ENCODE results near the gene ARHGDIB. TPM values are rescaled to one million over a fixed set of nuclear protein-coding genes. Genes with fewer than 3 reads are reported as not detected.

Gene ARHGDIB
- polyA plus RNA-seq, 3 donors = 55.9 to 58.5 (median 55.9) TPM

DNA sequence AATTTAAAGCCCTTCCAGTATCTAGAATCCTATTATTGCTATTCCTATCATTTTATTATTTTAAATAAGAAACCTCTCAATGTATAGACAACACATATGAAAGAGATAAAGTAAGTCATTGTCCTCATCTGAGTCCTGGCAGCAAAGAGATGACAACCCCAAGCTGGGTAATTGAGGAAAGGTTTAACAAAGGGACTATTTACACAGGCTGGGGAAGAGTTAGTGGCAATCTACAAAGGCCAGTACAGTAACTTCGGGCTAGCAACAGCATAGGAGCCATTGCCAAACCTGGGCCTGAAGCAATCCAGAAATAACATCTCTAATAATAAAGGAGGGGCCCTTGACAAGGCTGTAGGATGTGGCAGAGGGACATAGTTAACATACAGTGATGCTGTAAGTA is 22.6 kb upstream of the ARHGDIB start:
- no peak for DNase-seq (ENCODE audit: low read depth in 3 of 3, low spot score in 2 of 3)

DNA sequence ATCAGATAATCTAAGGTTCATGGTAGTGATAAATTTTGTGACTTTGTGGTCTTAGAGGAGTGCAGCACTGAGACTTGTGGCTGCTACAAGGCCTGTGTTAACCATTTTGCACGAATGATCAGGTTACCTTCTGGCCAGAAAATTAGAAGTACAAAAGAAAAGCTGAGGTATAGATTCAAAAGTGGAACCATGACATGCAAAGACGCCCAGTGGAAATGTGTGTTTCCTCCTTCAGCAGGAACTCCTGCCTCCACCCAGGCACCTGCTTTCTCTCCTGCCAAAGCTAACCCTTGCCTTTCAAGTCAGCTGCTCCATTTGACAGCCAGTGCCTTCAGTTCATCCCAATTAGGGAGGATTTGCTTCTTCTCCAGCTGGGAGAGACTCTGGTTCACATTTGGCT is 21.6 kb upstream of the ARHGDIB start:
- no peak for DNase-seq (ENCODE audit: low read depth in 3 of 3, low spot score in 2 of 3)

DNA sequence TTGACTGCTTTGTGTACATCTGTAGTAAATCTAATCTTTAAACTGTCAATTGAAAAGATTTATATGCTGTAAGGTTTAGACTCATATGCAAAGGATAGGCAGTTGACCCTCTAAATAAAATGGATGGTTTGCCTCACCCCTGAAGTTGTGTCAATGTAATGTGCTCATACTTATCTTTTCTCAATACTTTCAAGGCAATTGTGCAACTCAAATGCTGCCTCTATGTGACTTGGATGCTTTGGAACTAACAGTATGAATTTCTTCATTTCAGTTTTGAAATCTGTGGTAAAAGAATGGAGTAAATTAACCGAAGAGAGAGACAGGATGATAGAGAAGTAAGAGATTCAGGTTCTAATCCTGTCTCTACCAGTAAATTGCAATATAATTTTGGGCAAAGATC is 21.2 kb upstream of the ARHGDIB start:
- no peak for DNase-seq (ENCODE audit: low read depth in 3 of 3, low spot score in 2 of 3)

DNA sequence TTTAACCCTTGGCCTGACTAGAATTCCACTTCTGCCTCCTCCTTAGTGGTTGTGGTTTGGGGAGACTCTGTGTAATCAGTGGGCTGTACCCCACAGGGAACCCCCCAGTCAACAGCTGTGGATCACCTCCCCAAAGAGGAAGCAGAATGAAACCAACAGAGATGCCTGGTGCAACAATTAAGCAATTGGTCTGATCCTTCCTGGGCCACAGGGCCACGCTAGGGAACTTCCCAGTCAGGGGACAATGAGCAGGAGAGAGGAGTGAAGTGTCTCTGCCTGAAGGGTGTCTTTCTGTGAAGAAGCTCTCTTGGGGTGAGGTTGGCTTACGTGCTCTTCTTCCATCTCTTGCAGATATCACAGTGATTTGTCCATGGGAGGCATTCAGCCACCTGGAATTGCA is 19.6 kb upstream of the ARHGDIB start:
- no peak for DNase-seq (ENCODE audit: low read depth in 3 of 3, low spot score in 2 of 3)

DNA sequence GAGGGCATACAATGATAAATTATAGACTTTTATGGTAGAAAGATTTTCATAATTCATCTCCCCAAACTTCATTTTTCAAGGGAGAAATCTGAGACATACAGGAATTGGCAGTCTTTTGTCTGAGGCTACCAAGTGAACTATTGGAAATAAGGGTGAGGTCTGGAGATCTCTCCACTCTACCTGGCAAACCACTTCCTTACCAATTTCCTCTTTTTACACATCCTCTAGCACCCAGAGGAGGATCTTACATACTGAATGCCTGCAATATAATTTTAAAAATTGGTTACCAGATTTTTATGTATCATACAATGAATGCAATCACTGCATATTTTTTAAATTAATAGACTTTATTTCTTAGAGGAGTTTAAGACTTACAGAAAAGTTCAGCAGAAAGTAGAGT is 18.1 kb upstream of the ARHGDIB start:
- no peak for DNase-seq (ENCODE audit: low read depth in 3 of 3, low spot score in 2 of 3)

DNA sequence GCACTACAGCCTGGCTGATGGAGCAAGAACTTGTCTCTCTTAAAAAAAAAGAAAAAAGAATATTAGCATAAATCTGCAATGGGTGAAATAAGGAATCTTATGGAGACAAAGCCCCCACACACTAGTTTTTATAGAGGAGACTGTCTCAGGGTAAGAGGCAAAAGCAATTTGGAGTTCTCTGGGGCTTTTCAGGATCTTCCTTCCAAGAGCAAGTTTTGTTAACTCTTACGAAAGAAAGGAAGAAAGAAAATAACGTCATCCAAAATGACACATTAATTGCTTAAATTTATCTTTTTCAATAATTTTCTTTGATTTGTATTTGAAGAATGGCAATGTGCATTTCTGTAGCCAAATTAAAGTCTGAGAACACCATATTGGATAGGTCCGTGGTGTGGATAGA is 15.3 kb upstream of the ARHGDIB start:
- no peak for DNase-seq (ENCODE audit: low read depth in 3 of 3, low spot score in 2 of 3)

DNA sequence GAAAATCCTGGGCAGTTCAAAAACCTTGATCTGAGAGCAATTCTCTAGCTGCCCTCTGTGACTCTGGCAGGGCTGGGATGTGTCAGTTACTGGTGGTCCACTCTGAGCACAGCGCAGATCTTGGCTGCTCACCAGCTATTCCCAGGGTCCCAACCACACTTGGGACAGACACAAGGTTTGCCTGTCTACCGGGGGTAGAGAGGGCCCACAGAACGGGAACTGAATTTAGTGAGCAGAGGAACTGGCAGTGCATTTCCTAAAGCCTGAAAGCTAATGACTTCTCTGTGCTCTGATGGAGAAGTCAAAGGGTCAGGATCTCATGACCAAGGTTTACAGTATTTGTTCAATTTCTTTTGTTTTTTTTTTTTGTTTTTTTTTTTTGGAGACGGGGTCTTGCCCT is 14.1 kb upstream of the ARHGDIB start:
- no peak for DNase-seq (ENCODE audit: low read depth in 3 of 3, low spot score in 2 of 3)

DNA sequence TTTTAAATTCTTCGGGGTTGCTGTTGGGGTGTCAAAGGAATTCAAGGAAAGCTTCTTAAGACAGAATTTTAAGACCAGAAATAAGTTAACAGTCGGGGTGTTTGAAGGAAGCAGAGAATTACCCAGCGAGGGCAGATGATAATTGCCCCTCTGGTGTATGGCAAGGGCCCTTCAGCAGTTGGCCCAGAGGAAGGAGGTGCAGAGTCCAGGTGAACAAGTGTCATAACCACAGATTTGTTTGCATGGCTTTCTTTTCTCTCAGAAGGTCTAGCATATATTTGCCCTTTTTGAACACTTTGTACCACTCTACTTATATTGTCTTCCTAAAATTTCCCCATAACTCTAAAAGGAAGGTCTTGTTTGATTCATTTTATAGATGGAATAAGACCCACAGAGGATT is 13.2 kb upstream of the ARHGDIB start:
- DNase-seq (ENCODE audit: low read depth in 3 of 3, low spot score in 2 of 3) = no peak

DNA sequence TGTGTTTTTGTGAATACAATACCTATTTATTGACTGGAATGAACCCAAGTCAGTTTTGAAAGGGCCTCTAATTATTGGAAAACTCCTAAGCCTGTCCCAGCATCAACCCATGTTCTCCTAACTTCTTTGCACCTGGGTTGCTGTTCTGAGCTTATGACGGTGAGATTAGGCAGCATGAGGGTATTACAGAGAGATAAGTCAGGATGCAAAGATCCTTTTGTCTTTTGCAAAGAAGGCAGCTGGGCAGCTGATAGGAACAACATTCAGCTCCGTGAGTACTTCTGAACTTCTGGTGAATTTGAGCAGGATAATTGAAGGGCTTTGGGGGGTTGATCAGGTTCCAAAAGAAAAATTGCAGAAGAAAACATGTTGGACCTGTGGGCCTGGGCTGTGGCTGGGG is 11.4 kb upstream of the ARHGDIB start, which contains the start of gene PDE6H:
Gene PDE6H (plus strand): TSS at position 227 of the 400 bp plus-strand sequence. CDS start 4,971 bp downstream, outside the sequence.
- DNase-seq (ENCODE audit: low read depth in 3 of 3, low spot score in 2 of 3) = no peak

DNA sequence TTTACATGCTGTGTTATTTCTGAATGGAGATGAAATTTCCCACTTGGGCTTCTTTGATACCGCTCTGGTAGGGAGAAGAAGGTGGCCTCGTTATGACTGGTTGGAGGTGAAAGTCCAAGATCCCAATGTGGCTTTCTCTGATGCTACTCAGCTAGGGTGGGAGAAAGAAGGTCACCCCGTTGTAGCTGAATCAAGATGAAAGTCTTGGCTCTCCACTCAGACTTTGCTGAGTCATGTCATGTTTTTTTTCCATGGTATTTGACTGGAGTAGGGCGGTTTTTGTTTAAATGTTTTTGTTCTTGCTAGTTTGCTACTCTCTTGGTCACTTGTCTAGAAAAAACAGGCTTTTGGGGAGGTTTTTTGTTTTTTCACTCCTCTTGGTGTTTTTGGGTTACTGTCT is 9.1 kb upstream of the ARHGDIB start:
- DNase-seq (ENCODE audit: low read depth in 3 of 3, low spot score in 2 of 3) = no peak

DNA sequence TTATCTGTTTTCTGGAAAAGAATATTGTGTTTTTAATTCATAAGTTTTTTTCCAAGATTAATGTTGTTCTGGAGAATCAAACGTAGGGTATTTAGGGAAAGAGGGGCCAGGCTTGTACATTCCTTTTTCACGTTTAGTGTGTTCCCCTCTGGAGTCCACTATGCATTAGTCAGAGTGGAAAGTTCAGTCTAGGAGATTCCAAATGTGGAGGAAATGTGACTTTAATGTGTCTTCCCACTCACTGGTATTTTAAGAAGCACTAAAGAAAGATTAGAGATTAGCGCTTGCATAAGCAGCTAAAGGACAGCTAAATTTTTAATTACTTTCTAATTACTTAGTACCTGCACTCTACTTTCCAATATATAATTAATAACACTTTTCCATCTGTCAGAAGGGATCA is 7.1 kb upstream of the ARHGDIB start:
- no peak for DNase-seq (ENCODE audit: low read depth in 3 of 3, low spot score in 2 of 3)

DNA sequence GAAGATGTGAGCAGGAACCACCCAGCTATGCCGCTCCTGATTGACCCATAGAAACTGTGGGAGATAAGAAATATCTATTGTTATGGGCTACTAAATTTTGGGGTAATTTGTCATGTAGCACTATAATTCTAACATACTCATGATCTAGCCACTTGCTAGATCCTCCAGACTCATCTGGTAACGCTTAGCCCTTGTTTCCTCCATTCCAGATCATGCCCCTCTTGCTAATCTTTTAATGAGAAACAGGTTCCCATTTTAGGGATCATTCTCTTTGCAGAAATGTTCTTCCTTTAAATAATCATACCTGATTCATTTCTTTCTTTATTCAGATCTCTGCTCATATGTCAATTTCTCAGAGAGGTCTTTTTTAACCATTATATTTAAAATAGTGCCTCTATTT is 3.8 kb upstream of the ARHGDIB start:
- DNase-seq (ENCODE audit: low read depth in 3 of 3, low spot score in 2 of 3) = no peak

DNA sequence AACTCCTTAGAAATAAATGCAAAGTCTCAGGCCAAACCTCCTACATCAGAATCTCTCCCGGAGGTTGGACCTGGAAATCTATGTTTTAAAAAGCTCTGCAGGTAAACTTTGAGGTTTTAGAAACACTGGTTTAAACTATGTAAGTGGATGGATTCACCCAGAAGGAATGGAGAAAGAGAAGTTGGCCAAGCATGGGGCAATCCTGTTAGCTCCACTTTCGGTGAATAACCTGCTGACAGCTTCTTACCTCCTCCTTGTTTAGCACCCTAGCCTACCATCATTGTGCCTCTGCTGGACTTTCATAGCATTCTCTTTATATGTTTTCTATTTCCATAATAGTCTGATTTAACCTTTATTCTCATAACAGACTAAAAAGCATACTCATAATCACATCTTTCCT is 3.0 kb upstream of the ARHGDIB start:
- no peak for DNase-seq (ENCODE audit: low read depth in 3 of 3, low spot score in 2 of 3)

DNA sequence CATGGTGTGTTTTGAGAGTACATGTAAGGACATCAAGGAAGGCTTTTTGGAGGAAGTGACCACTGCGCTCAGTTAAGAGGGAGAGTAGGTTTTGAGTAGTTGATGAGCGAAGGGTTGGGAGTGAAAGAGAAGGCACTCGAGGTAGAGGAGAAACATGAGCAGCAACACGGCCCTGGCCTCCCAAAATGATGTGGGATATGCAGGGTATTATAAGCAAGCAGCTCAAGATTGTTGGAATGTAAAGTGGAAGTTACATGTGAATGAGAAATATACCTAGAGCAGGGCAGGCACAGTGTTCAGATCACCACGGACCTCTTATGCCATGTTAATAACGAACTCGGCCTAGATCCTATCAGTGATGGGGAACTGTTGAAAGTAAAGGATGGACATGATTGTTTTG is 2.1 kb upstream of the ARHGDIB start:
- DNase-seq (ENCODE audit: low read depth in 3 of 3, low spot score in 2 of 3) = no peak

DNA sequence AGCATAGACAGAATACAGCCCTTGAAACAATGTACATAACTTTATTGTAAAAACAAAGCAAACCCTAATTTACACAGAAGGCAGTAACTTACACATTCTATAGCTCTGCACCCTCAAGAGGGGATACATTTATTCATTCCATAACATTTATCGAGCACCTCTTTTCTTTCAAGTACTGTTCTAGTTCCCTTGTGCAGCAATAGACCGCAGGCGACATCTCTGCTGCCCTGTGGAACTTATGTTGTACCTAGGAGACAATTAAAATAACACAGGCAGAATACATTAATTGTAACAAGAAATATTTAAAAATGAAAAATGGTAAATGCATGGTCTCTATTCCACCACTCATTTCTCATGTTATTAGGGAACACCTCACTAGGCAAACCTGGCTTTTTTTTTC is 1.4 kb upstream of the ARHGDIB start:
- DNase-seq (ENCODE audit: low read depth in 3 of 3, low spot score in 2 of 3) = no peak

DNA sequence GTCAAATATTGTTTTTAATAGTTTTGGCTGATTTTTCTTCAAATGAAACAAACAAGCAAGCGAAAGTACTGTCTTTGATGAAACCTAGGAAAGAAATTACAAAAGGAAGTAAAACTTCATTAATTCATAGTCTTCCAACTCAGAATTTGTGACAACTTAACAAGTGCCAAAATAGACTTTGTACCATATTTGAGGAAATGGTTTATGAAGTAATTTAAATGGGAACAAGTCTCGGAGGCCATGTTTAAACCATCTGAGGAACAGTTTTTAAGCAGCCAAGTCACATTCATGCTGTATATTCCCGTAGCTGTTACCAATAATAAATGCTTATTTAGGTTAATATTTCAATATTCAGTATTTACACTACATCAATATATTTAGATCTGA is 745 bp upstream of the ARHGDIB start:
- DNase-seq (ENCODE audit: low read depth in 3 of 3, low spot score in 2 of 3) = no peak

DNA sequence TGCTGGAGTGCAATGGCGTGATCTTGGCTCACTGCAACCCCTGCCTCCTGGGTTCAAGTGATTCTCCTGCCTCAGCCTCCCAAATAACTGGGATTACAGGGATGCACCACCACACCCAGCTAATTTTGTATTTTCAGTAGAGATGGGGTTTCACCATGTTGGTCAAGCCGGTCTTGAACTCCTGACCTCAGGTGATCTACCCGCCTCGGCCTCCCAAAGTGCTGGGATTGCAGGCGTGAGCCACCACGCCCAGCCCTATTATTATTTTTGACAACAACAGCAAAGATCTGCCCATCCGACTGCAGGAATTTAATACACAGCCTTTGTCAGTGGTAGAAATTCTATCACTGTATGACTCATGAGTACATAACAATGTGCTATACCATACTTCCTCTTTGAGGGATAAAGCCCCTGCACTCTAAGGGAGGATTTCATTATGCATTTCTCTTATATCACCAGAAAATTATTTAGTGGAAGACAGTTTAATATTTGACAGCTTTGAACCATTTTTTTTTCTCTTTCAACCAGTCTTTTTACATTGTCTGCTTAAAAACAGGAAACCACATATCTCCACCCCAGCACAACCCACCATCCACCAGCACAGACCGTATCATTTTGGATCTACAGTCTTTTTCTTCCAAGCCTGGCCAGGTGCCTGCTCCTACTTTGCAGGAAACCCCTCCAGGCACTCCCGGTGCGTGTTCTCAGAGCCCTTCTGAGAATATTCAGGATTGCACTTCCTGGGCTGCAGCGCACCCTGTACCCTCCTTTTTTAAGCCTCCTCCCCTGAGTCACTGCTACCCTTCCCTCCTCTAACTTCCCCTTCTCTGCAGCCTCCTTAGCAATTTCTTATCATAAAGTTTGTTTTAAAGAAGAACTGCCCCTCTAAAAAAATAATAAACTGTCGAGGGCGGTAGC is 594 bp downstream of the ARHGDIB start:
- DNase-seq (ENCODE audit: low read depth in 3 of 3, low spot score in 2 of 3) = no peak

DNA sequence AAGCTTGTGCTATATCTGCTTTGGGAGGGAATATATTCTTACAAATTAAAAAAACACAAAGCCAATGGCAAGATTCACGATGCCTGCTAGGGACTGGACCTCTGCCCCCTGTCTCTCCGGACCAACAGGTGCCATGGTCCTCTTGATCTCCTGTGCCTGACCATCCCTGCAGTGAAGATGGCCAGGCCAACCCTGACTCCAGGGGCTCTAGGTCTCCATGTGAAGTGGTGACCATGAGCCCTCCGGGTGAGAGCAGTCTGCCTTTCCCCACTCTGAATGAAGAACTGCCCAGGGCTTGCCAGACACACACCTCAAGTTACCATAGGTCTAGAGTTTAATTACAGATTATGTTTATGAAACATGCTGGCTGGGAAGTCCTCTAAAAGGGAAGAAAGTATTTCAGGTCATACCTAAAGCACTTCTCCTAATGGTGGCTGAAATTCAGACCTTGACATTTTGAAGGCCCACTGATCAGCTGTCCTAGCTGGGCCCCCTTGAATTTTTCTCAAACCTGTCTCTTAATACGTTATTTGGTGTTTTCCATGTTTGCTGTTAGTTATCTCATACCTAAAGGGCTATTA is 1.4 kb downstream of the ARHGDIB start:
- no peak for DNase-seq (ENCODE audit: low read depth in 3 of 3, low spot score in 2 of 3)

DNA sequence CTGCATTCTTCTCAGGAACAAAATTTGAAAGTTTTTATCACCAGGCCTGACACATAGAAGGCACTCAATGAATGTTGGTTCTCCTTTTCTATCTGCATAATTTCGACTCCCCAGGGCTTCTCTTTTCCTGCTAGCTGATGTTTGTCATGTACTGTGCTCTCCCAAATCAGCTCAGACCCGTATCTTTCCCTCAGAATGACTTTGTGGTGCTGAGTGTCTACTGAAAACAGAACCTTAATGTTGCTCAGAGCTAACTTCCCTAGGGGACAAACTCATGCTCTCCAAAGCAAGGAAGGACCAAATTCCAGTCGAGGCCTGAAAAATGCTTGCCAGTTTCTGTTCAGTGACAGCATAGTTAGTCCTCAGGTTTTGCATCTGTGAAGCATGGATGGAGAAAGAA is 1.9 kb downstream of the ARHGDIB start:
- DNase-seq (ENCODE audit: low read depth in 3 of 3, low spot score in 2 of 3) = no peak

DNA sequence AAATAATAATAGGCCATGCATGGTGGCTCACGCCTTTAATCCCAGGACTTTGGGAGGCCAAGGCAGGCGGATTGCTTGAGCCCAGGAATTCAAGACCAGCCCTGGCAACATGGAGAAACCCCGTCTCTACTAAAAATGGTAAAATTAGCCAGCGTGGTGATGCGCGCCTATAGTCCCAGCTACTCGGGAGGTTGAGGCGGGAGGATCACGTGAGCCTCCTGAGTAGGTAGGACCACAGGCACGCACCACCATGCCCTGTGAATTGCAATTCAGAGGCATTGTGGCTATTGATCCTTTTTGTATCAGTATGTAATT is 2.3 kb downstream of the ARHGDIB start:
- DNase-seq (ENCODE audit: low read depth in 3 of 3, low spot score in 2 of 3) = no peak

DNA sequence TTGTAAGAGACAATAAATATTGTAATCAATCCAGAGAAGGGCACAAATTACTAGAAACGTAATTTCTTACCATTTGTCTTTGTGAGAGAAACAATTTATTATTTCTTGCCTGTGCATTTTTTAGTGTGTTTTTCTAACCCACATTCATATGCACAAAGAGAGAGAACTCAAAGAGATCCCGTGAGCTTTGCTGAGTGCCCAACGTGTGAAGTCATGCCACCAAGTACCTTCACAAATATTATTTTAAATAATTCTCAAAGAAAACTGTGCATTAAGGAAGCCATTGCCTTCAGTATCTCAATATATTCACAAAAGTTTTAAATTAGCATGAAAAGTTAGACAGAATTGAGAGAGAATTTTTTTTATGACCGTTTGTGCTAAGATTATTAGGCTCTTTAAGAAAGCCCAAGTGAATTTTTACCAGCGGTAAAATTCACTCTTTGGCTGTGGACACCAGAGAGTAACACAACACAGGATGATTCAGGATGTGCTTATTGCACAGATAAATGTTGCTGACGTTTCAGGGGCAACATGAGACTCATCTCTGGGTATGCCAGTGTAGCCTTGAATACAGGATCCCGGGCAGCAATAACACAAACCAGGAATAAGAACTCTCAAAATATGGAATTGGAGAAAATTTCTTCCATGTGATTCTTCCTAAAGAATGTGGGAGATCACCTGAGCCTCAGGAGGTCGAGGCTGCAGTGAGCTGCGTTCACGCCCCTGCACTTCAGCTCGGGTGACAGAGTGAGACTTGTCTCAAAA is 2.9 kb downstream of the ARHGDIB start:
- DNase-seq (ENCODE audit: low read depth in 3 of 3, low spot score in 2 of 3) = no peak

All from right renal cortex interstitium (tissue), 3 donors.